NOMO-1 treated with DMSO at 0.1 percent for 48 hours (cell line): Measurements from ENCODE around the gene ZNF107.
"Not testable (repeated sequence)": the region's sequence is repeated elsewhere in the genome, so short reads cannot be mapped to it uniquely, and the experiment has no call there.

Experiments used
- DNase-seq: peaks from one replicate; lab custom pipeline; 2025; ENCODE audit not compliant: unreplicated experiment; lab: John Stamatoyannopoulos, UW

Gene ZNF107

GRCh38 chr7:64642875-64643274 lies 23.1 kb upstream of the ZNF107 start:
- DNase-seq: no peak

GRCh38 chr7:64643566-64643965 lies 22.4 kb upstream of the ZNF107 start:
- no peak for DNase-seq

- DNase-seq: no peak
Observed at GRCh38 chr7:64651203-64651602, 14.7 kb upstream of the ZNF107 start.

GRCh38 chr7:64651632-64652165 lies 14.2 kb upstream of the ZNF107 start:
- DNase-seq: no peak

GRCh38 chr7:64653721-64654401 lies 12.1 kb upstream of the ZNF107 start:
- no peak for DNase-seq

- DNase-seq: no peak
Observed at GRCh38 chr7:64654796-64655548, 11.0 kb upstream of the ZNF107 start.

GRCh38 chr7:64655811-64656210 lies 10.1 kb upstream of the ZNF107 start:
- DNase-seq: no peak

GRCh38 chr7:64656489-64656888 lies 9.4 kb upstream of the ZNF107 start:
- DNase-seq: no peak

GRCh38 chr7:64662091-64662490 lies 3.8 kb upstream of the ZNF107 start:
- DNase-seq: not testable (repeated sequence)

- DNase-seq: no peak
Observed at GRCh38 chr7:64666663-64667050, 724 bp downstream of the ZNF107 start.

GRCh38 chr7:64667311-64667710 lies 1.4 kb downstream of the ZNF107 start:
- no peak for DNase-seq

- no peak for DNase-seq
Observed at GRCh38 chr7:64672414-64672813, 6.5 kb downstream of the ZNF107 start.

GRCh38 chr7:64685091-64685490 lies 19.2 kb downstream of the ZNF107 start:
- DNase-seq: no peak

GRCh38 chr7:64685741-64686140 lies 19.8 kb downstream of the ZNF107 start:
- DNase-seq: no peak

- peak; percentile 69 for DNase-seq
Observed at GRCh38 chr7:64686493-64687184, 20.7 kb downstream of the ZNF107 start.

- no peak for DNase-seq
Observed at GRCh38 chr7:64687249-64687648, 21.3 kb downstream of the ZNF107 start.

GRCh38 chr7:64688988-64689387 lies 23.1 kb downstream of the ZNF107 start:
- DNase-seq: no peak

- no peak for DNase-seq
Observed at GRCh38 chr7:64691831-64692230, 25.9 kb downstream of the ZNF107 start.

- DNase-seq: not testable (repeated sequence)
Observed at GRCh38 chr7:64697863-64698262, 31.9 kb downstream of the ZNF107 start.

GRCh38 chr7:64706625-64707292 lies 40.8 kb downstream of the ZNF107 start:
- DNase-seq: no peak

- DNase-seq: not testable (repeated sequence)
Observed at GRCh38 chr7:64717896-64718295, 52.0 kb downstream of the ZNF107 start.
